ENCODE results near the gene DNAH14. TPM values are rescaled to one million over a fixed set of nuclear protein-coding genes. Genes with fewer than 3 reads are reported as not detected.

Gene DNAH14
- total and polyA plus RNA-seq, 2 of the 4 experiments (the other 2 are of a cell fraction), result 2.7 to 3.6 TPM

DNA sequence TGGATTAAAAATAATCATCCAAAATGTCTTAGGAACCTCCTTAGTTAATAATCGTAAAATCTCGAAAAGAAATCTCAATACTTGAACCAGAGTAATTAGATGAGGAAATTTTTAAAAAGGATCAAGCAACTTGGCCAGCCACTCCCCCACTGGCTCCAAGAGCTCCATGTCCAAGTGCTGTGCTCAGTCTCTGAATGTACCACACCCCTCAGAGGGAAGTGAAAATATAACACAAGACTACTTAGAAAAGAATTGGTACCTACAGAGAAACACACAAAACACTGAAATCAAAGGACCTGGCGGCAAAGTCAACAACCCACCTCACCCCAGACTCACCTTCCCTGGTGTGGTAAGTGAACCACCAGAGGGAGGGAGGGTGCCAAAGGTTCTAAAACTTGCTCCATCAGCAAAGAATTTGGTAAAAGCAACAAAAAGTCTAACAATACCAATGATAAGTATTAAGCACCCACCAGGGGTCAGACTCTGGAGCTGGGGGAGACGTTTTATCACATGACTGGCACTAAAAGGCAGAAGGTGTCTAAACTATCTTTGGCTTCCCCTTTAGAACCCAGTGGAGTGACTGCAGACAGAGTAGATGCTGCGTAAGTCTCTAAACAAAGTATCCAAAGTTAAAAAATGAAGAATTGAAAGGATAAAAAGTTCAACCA is 484.4 kb downstream of the DNAH14 start:
- Histone ChIP-seq H3K9me3 (ENCODE audit: control insufficient read depth, insufficient read depth, low read length) (no peaks in the 10 kb centered on the region), H3K23ac (ENCODE audit: low read depth, low read length) (no peak overlapping the region), H3K4ac (ENCODE audit: low read depth, low read length) (no peak overlapping the region), H2BK120ac (ENCODE audit: low read depth, low read length) (no peak overlapping the region), H2AK9ac (replicated peaks; ENCODE audit: low read depth, low read length, poor library complexity) (no peak overlapping the region), H2BK5ac (ENCODE audit: low read depth, low read length, poor library complexity, severe bottlenecking) (no peak overlapping the region), H4K8ac (ENCODE audit: low read depth in 2 of 2, low read length in 2 of 2) (no peak overlapping the region), H3K18ac (ENCODE audit: low read depth, low read length) (no peak overlapping the region), H3K9me1 (ENCODE audit: insufficient read depth, low read length) (no peaks in the 10 kb centered on the region; the same call in 1 of the 2 replicates), H3K79me1 (ENCODE audit: low read depth in 1 of 2, low read length in 2 of 2) (peaks cover 15 to 30% of the 10 kb centered on the region in 2 experiments; a peak in 3 of 4 replicates), H3K27me3 (ENCODE audit: control insufficient read depth, insufficient read depth, low read length) (no peaks in the 10 kb centered on the region), H3K14ac (replicated peaks; ENCODE audit: low read depth, low read length) (no peak overlapping the region), H3K4me2 (ENCODE audit: low read depth, low read length) (no peak overlapping the region), H3K4me3 (ENCODE audit: insufficient read depth, low read depth, low read length) (no peak overlapping the region), H2BK20ac (ENCODE audit: low read depth, low read length) (no peak overlapping the region), H3K56ac (ENCODE audit: extremely low read depth, insufficient read depth, low read length) (no peak overlapping the region), H2AFZ (replicated peaks; ENCODE audit: low read length, poor library complexity) (no peak overlapping the region), H3K4me1 (ENCODE audit: control insufficient read depth, insufficient read depth, low read length) (no peaks in the 10 kb centered on the region; the same call in 1 of the 2 replicates), H4K5ac (ENCODE audit: low read depth, low read length) (no peak overlapping the region), H3K9ac (ENCODE audit: low read depth, low read length) (no peak overlapping the region), H4K20me1 (ENCODE audit: insufficient read depth, low read length) (no peaks in the 10 kb centered on the region), H4K91ac (ENCODE audit: insufficient read depth, low read depth, low read length) (no peak overlapping the region), H3K27ac (ENCODE audit: insufficient read depth, low read length) (no peak overlapping the region), H2BK15ac (ENCODE audit: low read depth, low read length) (no peak overlapping the region), H3K36me3 (ENCODE audit: control insufficient read depth, insufficient read depth, low read length) (peaks cover 29% of the 10 kb centered on the region), H2AK5ac (ENCODE audit: low read depth, low read length) (no peak overlapping the region)
- DNase-seq (no peak), ATAC-seq (ENCODE audit: low read depth) (no peak)
- ChIA-PET CTCF (no interaction called here), POLR2A (ENCODE audit: unreplicated experiment) (no interaction called here)
- dilution Hi-C loops (cut with HindIII; ENCODE audit: low sequenced_read_pairs, unreplicated experiment), result no loop called here
- TF ChIP-seq MAFK (IDR thresholded peaks at IDR 0.05; ENCODE audit: low read depth, low read length) (no peak), MAZ (IDR thresholded peaks at IDR 0.05; ENCODE audit: borderline replicate concordance, low read depth, low read length) (no peak), MXI1 (IDR thresholded peaks at IDR 0.05; ENCODE audit: borderline replicate concordance, low read depth, low read length) (no peak), CHD1 (IDR thresholded peaks at IDR 0.05; ENCODE audit: low read depth, low read length) (no peak), POLR2A (IDR thresholded peaks at IDR 0.05; ENCODE audit: low read depth, low read length) (no peak), NFE2L2 (IDR thresholded peaks at IDR 0.05; ENCODE audit: low read depth, low read length) (no peak), RAD21 (IDR thresholded peaks at IDR 0.05; ENCODE audit: low read length) (no peak)
- TF ChIP-seq, protein P1, sequence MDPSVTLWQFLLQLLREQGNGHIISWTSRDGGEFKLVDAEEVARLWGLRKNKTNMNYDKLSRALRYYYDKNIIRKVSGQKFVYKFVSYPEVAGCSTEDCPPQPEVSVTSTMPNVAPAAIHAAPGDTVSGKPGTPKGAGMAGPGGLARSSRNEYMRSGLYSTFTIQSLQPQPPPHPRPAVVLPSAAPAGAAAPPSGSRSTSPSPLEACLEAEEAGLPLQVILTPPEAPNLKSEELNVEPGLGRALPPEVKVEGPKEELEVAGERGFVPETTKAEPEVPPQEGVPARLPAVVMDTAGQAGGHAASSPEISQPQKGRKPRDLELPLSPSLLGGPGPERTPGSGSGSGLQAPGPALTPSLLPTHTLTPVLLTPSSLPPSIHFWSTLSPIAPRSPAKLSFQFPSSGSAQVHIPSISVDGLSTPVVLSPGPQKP (IDR thresholded peaks at IDR 0.05; ENCODE audit: borderline replicate concordance, low read depth, low read length), result no peak
- TF ChIP-seq, protein P2, sequence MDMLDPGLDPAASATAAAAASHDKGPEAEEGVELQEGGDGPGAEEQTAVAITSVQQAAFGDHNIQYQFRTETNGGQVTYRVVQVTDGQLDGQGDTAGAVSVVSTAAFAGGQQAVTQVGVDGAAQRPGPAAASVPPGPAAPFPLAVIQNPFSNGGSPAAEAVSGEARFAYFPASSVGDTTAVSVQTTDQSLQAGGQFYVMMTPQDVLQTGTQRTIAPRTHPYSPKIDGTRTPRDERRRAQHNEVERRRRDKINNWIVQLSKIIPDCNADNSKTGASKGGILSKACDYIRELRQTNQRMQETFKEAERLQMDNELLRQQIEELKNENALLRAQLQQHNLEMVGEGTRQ (IDR thresholded peaks at IDR 0.05; ENCODE audit: low read depth, low read length), result no peak
- TF ChIP-seq, protein P3, sequence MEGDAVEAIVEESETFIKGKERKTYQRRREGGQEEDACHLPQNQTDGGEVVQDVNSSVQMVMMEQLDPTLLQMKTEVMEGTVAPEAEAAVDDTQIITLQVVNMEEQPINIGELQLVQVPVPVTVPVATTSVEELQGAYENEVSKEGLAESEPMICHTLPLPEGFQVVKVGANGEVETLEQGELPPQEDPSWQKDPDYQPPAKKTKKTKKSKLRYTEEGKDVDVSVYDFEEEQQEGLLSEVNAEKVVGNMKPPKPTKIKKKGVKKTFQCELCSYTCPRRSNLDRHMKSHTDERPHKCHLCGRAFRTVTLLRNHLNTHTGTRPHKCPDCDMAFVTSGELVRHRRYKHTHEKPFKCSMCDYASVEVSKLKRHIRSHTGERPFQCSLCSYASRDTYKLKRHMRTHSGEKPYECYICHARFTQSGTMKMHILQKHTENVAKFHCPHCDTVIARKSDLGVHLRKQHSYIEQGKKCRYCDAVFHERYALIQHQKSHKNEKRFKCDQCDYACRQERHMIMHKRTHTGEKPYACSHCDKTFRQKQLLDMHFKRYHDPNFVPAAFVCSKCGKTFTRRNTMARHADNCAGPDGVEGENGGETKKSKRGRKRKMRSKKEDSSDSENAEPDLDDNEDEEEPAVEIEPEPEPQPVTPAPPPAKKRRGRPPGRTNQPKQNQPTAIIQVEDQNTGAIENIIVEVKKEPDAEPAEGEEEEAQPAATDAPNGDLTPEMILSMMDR (conservative IDR thresholded peaks at IDR 0.05; ENCODE audit: low read depth, low read length), result no peak
- intact Hi-C loops (cut with micrococcal nuclease), result no loop called here
- no CpG with 5 or more reads among the region's 5 CpGs for WGBS, 2 experiments (ENCODE audit: extremely low coverage in 2 of 2, insufficient read length in 1 of 2)
- in situ Hi-C loops (cut with MboI; ENCODE audit: low sequenced_read_pairs), result loop anchor here (25.0 kb wide), 1 partner anchor 927 kb away; no protein-coding TSS in a partner anchor
- no TSS peak for BruUV-seq (replicated peaks)

Data from IMR-90 (cell line).